Measurements from ENCODE around the gene FGR.

FGR gene

DNA sequence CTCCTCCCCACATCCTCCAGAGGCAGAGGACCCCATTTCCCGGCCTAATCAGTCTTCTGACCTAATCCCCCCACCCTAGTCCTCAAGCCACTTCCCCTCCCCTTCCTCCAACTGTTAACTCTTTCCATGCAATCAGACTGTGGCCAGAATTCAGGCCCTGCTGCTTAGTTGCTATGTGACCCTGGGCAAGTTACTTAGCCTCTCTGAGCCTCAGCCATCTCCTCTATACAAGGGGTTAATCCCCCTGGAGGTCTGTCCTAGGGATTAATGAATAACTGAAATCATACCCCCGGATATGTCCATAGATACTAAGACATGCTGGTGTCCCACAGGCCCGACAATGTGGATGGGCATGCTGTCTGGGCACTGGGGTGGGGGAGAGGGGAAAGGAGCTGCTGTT lies 49.3 kb downstream of the FGR start:
- no peak for DNase-seq

GRCh38 chr1:27584453-27584852 lies 50.5 kb downstream of the FGR start:
- no peak for DNase-seq

DNA sequence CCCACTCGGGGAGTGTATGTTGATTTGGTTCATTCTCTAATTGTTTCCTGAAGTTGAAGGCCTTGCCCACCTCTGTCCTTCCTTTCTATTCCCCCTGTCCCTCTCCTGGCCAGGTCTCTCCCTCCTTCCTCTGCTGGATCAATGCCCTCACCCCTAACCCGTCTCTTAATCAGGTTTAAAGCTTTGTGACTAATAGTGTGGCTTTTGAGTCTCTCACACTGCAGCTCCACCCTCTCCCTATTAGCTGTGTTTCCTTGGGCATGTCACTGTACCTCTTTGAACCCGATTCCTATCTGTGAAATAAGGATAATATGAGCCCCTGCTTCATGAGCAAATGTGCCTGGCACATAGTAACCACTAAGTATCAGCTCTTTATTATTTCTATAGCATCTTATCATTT lies 51.5 kb downstream of the FGR start:
- no peak for DNase-seq

DNA sequence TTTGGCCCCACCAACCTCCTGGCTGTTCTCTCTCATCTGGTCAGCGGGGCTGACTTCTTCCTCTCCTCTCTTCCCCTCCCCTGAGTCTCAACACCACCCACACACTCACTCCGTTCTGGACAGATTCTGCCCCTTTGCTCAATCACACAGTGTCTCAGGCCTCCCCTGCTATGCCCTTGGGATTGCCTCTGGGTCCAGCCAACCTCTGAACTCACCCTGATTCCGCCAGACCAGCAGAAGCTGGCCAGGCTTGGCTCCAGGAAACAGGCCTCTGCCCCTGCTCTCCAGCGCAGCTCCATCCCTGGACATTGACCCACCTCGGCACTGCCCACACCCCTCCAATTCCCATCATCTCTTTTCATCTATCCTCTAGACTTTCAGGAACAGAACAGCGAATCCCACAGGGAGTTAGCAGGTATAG lies 53.2 kb downstream of the FGR start:
- DNase-seq: no peak

DNA sequence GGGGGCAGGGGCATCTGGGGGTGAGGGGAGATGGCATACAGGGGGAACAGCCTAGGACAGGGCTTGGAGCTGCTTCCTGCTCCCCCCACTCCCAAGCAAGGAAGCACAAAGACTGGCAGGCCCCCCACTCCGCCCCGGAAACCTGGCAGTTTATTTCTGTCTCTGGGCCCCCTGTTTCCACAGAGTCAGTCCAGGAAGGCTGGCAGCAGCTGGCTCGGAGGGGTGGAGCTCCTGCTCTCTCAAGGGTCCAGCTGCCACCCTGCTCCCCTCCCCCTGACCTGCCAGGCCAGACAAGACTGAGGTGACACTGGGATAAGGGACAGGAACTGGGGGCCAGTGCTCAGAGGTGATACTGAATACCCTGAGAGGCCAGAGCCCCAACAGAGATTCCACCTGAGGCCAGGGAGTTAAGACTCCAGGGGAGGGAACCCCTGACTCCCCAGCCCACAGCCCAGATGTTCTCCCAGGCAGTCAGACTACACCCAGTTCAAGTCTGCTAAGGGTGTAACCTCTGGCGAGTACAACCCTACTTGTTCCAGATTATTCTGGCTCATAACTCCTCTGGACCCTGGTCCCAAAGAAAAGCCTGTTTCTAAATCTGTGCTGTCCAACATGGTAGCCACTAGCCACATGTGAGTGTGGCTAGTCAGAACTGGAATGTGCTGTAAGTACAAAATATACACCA lies 57.3 kb downstream of the FGR start:
- DNase-seq: no peak

GRCh38 chr1:27576806-27577227 lies 58.2 kb downstream of the FGR start:
- no peak for DNase-seq

GRCh38 chr1:27575840-27576331 lies 59.1 kb downstream of the FGR start:
- no peak for DNase-seq

DNA sequence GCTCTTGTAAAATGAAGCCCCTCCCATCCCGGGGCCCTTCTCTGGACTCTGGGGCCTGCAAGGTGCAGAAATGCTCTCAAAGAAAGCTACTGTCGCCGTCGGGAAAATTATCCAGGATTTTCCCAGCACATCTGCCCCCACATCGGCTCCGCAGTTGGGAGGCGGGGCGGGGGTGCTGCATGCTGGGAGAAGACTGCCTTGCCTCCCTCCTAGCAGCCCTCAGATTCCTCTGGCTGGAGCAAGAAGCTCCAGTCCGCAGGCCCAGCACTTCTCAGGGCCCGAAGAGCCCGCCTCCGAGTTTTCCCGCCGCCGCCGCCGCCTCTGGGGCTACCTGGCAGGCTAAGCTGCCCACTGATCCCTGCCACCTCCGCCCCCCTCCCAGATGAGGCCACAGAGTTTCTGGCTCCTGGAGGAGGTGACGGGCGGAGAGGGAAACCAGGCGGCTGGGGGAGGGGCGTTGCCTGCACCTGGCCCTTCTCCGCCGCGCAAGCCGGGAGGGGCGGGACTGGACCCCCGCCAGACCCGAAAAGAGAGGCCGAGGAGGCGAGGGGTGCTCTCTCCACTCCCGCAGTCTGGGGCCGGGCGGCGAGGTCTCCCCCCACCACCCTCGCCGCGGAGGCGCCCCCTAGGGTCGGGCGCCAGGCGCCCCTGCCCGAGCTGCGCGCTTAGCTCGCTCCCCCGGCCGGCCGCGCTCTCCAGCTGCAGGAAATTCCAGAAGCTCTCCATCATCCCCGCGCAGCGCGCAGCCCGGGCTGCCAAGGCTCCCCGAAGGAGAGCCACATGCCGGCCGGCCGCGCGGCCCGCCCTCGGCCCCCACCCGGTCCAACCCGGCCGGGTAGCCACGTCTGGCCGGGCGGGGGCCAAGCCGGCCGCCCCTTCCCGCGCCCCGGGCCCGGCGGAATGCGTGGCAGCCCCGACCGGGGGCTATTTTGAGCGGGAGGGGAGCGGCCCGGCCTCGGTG lies 59.8 kb downstream of the FGR start:
- DNase-seq: no peak

DNA sequence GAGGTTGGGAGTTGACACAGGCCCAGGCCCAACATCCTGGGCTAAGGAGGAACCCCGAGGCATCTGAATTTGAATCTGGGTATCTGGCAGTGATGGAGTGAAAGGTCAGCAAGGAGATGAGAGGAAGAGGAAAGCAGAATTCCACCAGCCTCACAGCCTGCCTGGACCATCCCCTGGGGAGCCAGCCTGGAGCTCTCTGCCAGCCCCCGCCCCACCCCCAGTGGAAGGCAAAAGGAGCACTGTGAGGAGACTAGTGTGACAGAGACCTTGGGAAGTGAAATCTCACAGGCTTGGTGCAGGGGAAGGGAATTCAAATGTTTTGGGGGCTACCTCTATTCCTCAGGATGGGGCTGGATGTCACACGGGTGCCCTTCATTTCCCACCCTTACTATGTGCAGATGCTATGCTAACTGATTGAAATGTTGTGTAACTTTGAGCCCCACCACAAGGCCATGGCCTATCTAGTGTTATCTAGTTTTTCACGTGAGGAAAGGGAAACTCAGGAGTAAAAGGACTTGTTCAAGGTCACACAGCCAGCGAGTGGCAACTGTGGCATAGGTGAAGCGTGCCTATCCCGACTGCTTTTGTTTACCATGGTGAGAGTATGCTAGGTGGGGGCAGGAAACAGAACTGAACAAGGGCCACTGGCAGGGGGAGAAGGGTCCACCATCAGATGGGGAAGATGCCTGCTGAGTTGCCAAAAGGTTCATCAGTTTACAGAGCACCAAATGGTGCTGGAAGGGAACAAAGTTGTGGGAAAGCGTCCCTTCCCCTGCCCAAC lies 60.8 kb downstream of the FGR start:
- no peak for DNase-seq

DNA sequence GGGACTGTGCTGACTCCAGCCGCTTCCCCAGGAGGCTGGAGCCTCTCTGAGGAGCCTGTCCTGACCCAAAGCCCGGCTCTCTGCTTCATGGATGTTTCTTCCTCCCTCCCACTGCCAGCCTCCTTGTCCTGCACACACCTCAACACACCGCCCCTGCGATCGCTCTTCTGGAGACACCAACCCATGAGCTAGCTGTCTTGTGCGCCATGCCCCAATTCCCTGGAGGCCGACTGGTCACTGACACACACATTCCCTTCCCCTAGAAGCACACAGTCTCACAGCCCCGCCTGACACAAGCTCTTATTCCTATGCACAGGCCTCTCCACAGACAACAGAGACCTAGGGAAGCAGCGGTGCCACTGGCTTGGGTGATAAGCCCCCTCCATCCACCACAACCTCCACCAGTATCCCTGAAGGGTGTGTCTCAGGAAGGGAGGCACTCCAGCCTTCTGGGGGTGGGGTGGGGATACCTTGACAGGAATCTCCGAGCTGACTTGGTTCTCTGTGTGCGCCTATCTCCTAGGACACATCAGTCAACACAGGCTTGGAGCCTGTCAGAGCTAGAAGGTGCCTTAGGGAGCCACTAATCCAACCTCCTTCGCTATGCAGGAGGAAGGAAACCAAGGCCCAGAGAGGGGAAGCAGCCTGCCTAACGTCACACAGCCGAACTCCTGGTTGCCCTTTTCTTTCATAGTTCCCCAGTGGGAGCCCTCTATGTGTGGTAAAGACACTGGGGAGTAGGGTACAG lies 62.1 kb downstream of the FGR start:
- DNase-seq: no peak

DNA sequence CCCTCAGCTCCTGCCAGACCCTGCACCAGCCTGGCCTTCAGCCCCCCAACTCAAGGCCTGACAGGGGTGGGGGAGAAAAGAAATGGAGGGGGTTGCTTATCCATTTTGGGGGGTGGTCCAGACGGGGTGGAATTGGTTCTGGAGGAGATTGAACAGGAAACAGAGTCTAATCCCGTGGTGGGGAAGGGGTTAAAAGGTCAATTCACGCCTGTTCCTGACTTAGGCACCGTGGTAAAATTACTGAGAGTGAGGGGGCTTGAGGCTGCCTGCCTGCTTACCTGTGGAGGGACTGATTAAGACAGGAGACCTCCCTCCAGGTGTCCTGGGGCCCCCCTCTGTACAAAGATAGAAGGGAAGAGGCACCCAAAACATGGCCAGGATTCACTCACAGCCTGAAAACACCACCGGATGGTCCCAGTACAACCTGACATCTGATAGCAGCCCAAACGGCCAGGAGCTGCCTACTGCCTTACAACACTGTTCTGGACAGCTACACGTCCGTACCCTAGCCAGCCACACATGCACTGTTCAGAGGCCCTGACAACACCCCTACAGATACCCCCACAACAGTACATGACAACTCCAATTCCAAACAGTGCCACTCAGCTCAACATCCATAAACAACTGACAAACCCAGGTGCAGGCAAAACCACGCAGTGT lies 62.8 kb downstream of the FGR start:
- DNase-seq: no peak

- no peak for DNase-seq
These were observed 63.5 kb downstream of the FGR start for GRCh38 chr1:27571439-27572018.

GRCh38 chr1:27570784-27571183 lies 64.2 kb downstream of the FGR start:
- DNase-seq: no peak

DNA sequence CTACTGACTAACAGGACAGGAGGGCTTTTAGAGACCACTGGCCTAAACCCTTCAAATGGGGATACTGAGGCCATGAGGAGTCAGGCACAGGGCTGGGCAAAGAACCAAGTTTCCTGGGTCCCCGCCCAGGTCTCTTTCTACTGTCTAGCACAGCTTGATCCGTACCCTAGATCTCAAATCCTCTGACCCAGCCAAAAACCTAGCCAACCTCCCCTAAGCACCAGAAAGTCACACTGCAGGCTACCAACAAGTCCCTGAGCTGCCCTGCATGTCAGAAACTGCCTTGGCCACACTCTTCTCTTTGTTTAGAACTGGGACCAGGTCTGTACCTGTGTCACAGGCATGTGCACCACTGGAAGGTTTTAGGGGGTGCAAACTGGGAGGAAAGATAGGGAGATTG lies 64.6 kb downstream of the FGR start:
- DNase-seq: no peak

GRCh38 chr1:27569506-27570291 lies 65.3 kb downstream of the FGR start:
- DNase-seq: no peak

- DNase-seq: no peak
These were observed 65.9 kb downstream of the FGR start for GRCh38 chr1:27569088-27569460.

DNA sequence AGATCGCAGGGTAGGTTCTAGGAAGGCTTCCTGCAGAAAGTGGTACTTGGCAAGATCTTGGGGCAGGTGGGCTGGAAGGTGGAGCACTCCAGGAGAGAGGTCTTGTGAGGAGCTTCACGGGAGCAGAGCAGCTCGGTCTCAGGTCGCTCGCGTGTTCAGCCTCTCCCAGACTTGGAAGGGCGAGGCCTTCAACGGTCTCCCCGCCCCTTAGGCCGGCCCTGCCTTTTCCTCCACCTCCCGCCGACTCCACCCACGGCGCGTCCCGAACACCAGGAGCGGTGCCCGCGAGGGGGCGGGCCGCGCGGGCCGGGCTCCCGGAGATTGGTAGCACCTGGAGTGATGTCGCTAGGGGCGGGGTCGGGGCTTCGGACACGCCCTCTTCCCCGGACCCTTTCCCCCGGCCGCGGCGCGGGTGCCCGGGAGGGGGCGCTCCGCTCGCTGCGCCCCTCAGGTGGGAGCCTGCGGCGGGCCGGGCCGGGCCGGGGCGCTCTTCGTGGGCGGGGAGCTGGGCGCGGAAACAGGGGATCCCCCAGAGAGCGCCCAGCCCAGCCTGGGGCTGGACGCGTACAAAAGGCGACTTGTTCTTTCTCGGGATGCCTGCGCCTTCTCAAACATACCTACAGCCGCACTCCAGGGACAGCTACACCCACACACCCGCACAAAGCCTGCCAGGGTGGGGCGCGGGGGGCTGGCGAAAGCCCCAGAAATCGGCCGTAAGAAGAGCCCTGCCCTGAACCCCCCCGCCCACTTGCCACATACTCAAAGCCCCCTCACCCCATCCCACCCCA lies 66.5 kb downstream of the FGR start:
- DNase-seq: peak; percentile 88

- no peak for DNase-seq
These were observed 67.0 kb downstream of the FGR start for GRCh38 chr1:27567971-27568299.

GRCh38 chr1:27567146-27567526 lies 67.8 kb downstream of the FGR start:
- no peak for DNase-seq

All from stimulated activated naive CD4-positive, alpha-beta T cell treated with Interleukin-2 at 50 U/mL for 16 hours (primary cell).